Left forelimb (tissue), 1 donor: Measurements from ENCODE around the gene NLRP13.

Experiments used
- DNase-seq: peaks from one replicate; pipeline ENCODE4 v3.0.0-alpha.2; 2018; ENCODE audit warnings: low spot score

Gene NLRP13

DNA sequence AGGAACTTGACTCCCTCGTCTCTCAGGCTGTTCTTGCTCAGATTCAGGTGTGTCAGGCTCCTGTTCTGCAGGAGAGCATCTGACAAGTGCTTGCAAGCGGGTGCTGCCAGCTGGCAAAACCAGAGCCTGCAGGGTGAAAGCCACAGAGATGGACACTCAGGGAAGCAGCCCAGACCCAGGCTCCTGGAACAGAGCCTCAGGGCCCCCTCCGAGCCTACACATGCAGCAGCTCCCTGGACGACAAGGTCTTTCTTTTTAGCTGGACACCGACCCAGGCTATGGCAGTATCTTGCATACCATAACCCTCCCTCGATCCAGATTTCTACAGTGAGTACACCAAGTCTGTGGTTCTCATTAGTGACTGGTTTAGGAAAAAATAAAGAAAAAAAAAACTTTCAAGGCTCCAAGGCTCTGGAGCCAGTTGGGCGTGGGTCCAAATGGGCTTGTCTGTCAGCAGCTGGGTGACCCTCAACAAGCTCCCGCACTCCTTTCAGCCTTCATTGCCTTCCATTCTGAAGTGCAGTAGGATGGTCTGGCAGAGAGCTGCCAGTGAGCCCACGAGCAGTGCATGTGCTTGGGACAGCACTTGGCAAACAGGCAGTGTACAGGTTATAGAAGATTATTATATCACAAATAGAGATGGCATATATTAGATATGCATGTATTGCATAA, 29.9 kb downstream of the NLRP13 start:
- DNase-seq: no peak

DNA sequence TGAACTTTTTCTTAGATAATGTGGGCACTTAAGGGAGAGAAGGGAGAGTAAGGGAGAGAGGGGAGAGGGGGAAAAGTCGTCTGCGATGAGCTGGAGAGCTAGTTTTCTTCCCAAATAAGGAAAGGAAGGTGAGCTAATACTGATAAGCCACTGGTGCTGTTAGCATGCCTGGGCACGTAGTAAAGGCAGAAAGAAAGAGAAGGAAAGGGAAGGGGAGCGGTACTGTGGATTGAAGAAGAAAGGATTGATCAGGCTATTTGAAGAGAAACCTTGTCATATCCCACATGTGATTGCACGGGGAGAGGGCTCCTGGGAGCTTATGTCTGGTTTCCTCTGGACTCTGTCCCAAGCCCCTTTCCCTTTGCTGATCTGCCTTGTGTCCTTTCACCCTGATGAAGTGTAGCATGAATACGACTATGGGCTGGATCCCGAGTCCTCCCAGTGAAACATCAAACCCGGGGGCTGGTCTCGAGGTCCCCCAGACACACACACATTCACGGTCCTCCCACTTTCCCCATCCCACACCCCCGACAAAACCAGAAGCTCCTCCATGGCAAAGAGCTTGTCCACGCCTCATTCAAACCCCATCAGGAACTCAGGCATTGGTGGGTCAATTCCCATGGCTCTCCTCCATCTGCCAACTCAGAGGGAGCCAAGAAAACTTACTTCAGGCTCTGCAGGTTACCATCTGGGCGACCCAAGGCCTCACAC, 30.6 kb downstream of the NLRP13 start:
- no peak for DNase-seq

- no peak for DNase-seq
These were observed 33.2 kb downstream of the NLRP13 start for GRCh38 chr19:55898911-55899310.

DNA sequence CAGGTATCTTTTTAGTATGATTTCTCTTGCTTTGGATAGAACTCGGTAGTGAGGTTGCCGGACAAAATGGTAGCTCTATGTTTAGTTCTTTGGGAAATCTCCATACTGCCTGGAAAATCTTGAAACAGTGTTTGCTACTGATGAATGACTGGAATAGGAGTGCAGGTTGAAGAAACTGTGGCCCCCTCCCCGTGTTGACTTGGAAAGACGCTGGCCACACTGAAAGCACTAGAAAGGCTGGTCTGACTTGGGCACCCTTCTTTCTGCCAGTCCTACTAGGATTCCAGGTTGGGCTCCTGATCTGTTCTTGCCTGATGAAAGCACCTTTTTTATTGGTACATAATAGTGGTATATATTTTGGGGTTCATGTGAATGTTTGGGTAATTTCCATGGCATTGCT, 49.5 kb downstream of the NLRP13 start:
- DNase-seq: no peak

GRCh38 chr19:55877211-55877610, 54.9 kb downstream of the NLRP13 start:
- DNase-seq: no peak

DNA sequence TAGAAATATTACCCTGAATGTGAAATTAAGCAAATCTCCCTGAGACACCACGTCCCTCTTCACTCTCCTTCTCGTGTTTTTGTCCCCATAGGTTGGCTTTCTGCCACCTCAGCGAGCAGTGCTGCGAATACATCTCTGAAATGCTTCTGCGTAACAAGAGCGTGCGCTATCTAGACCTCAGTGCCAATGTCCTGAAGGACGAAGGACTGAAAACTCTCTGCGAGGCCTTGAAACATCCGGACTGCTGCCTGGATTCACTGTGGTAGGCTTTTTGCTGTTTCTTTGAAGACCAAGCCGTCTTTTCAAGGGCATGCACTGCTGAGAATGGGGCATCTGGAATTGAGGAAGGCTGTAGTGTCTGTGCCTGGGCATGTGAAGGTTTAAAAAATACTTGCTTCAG, 61.4 kb downstream of the NLRP13 start:
- DNase-seq: no peak

- DNase-seq: no peak
These were observed 65.0 kb downstream of the NLRP13 start for GRCh38 chr19:55867101-55867500.

- no peak for DNase-seq
These were observed 65.6 kb downstream of the NLRP13 start for GRCh38 chr19:55866521-55866920.

- no peak for DNase-seq
These were observed 73.2 kb downstream of the NLRP13 start for GRCh38 chr19:55858969-55859368.

- DNase-seq: no peak
These were observed 73.7 kb downstream of the NLRP13 start for GRCh38 chr19:55858401-55858800.

GRCh38 chr19:55857974-55858373, 74.2 kb downstream of the NLRP13 start:
- DNase-seq: no peak

DNA sequence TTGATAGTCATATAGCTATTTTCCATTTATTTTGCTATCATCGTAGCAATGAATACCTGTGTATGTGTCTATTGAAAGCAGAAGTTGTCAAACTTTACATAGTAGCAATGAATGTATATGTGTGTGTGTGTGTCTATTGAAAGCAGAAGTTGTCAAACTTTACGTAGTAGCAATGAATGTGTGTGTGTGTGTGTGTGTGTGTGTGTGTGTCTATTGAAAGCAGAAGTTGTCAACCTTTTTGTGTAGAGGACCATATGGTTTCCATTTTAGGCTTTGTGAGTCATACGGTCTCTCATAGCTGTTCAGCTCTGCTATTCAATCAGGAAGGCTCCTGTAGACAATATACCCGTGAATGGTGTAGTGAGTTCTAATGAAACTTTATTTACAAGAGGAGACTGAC, 75.0 kb downstream of the NLRP13 start:
- DNase-seq: no peak

DNA sequence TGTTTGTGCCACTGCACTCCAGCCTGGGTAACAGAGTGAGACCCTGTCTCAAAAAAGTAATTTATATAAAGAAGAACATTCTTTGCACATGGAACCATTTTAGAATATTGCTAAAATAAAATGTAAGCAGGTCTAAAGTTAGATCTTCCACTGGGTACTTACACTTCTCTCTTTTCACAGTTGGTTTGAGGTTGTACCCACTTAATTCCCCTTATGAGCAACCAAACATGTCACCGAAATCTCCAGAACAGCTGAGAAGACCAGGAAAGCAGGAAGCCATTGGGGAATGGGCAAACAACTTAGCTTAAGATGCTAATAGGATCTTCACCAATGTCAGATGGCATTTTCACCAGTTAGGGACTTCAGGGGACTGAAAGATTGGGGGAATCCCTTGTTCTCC, 77.0 kb downstream of the NLRP13 start:
- DNase-seq: no peak
